Ovary (tissue), 3 donors: ENCODE measurements around the gene ANXA5.

Source experiments
- POLR2A ChIP-seq: fragments of 450-650 bp; IDR thresholded peaks from one replicate; pipeline ENCODE4 v1.6.1; 2017; ENCODE audit warnings: antibody characterized with exemption, mild to moderate bottlenecking, moderate library complexity
- TF ChIP-seq, protein P1 (sequence below), 3 donors: fragments of 450-650 bp in 2 of 3; fragments of 200-600 bp in 1 of 3; IDR thresholded peaks; one replicate each; pipeline versions ENCODE4 v1.5.1 to v1.8.0; 2016 to 2022; ENCODE audit warnings: antibody characterized with exemption in 3 of 3, mild to moderate bottlenecking in 1 of 3
- donor health status: DM: no; HTN: no; CAD: no.

DNA sequence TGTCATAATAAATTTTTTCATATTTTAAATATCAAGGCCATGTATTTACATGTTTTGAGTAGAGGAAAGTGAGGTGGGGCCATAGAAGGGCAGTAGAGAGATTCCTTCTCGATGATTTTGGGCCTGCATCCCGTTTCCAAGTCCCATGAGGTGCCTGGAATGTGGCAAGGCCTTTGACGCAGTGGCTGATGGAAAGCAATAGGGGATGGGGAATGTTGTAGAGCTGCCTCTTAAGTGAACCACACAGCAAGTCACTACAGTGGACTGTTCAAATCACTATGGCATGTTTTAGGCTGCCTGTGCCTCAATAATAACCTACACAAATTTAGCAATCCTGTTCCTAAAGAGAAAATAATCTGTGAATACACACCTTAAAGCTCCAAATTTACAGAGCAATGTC, 48.3 kb downstream of the ANXA5 start:
- TF ChIP-seq, protein P1, sequence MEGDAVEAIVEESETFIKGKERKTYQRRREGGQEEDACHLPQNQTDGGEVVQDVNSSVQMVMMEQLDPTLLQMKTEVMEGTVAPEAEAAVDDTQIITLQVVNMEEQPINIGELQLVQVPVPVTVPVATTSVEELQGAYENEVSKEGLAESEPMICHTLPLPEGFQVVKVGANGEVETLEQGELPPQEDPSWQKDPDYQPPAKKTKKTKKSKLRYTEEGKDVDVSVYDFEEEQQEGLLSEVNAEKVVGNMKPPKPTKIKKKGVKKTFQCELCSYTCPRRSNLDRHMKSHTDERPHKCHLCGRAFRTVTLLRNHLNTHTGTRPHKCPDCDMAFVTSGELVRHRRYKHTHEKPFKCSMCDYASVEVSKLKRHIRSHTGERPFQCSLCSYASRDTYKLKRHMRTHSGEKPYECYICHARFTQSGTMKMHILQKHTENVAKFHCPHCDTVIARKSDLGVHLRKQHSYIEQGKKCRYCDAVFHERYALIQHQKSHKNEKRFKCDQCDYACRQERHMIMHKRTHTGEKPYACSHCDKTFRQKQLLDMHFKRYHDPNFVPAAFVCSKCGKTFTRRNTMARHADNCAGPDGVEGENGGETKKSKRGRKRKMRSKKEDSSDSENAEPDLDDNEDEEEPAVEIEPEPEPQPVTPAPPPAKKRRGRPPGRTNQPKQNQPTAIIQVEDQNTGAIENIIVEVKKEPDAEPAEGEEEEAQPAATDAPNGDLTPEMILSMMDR (IDR thresholded peaks at IDR 0.05) = no peak
- no peak for TF ChIP-seq POLR2A
